D721Med (cell line): ENCODE measurements around the gene PTPRM.

Experiments used
- DNase-seq: peaks from one replicate; pipeline ENCODE4 v3.0.0; 2011; ENCODE audit warnings: low spot score; ENCODE audit not compliant: insufficient read length
- FAIRE-seq: peaks from 2 replicates; lab custom pipeline; 2011; peaks lifted over from hg19 to GRCh38; lab: Jason Lieb, UNC
- CTCF ChIP-seq: IDR thresholded peaks from 2 replicates; pipeline ENCODE4 v1.5.1; 2012; ENCODE audit warnings: mild to moderate bottlenecking, control low read depth; ENCODE audit not compliant: insufficient read depth; ENCODE audit errors: missing control alignments

PTPRM gene

GRCh38 chr18:7617738-7618422 is 50.8 kb downstream of the PTPRM start:
- no peak for DNase-seq
- no peak for TF ChIP-seq CTCF
- FAIRE-seq = peak; percentile 32

GRCh38 chr18:7618891-7619442 is 51.9 kb downstream of the PTPRM start:
- TF ChIP-seq CTCF = no peak
- FAIRE-seq (no peak), DNase-seq (no peak)

GRCh38 chr18:7619676-7620075 is 52.6 kb downstream of the PTPRM start:
- TF ChIP-seq CTCF = no peak
- no peak for DNase-seq
- no peak for FAIRE-seq

GRCh38 chr18:7622721-7623120 is 55.6 kb downstream of the PTPRM start:
- no peak for TF ChIP-seq CTCF
- FAIRE-seq = no peak
- DNase-seq = no peak

- no peak for FAIRE-seq
- DNase-seq = no peak
- no peak for TF ChIP-seq CTCF
These were observed 56.6 kb downstream of the PTPRM start for GRCh38 chr18:7623681-7624080.

- DNase-seq (no peak), FAIRE-seq (no peak)
- TF ChIP-seq CTCF = no peak
These were observed 57.6 kb downstream of the PTPRM start for GRCh38 chr18:7624697-7625096.

- no peak for TF ChIP-seq CTCF
- FAIRE-seq = no peak
- no peak for DNase-seq
These were observed 59.2 kb downstream of the PTPRM start for GRCh38 chr18:7626175-7626921.
